Spleen (tissue), 11 donors: Measurements from ENCODE around the gene KIF1C. TPM values are rescaled to one million over a fixed set of nuclear protein-coding genes. Genes with fewer than 3 reads are reported as not detected.

Experiments used
- DNase-seq: peaks from one replicate; pipeline ENCODE4 v3.0.0-alpha.2; 2020
- H3K27ac ChIP-seq, 8 donors: fragments of 200-600 bp; sonication (generic) in 7 of 8; 1 replicate in 4 of 8; 2 replicates in 4 of 8; pipeline versions ENCODE4 v1.5.0 to v1.8.0; 2016 to 2021; ENCODE audit warnings: inconsistent platforms in 4 of 8, mild to moderate bottlenecking in 4 of 8, moderate library complexity in 1 of 8
- H3K27me3 ChIP-seq, 7 donors: fragments of 200-600 bp; sonication (generic) in 6 of 7; replicated peaks in 1 of 7; 1 replicate in 4 of 7; 2 replicates in 3 of 7; pipeline versions ENCODE4 v1.5.0 to v1.8.0; 2016 to 2021; ENCODE audit warnings: inconsistent platforms in 3 of 7, mild to moderate bottlenecking in 1 of 7
- H3K36me3 ChIP-seq, 6 donors: fragments of 200-600 bp; sonication (generic) in 5 of 6; 1 replicate in 4 of 6; 2 replicates in 2 of 6; pipeline versions ENCODE4 v1.5.0 to v1.8.0; 2016 to 2021; ENCODE audit warnings: inconsistent platforms in 2 of 6
- H3K4me1 ChIP-seq, 6 donors: fragments of 200-600 bp; sonication (generic) in 5 of 6; 1 replicate in 3 of 6; 2 replicates in 3 of 6; pipeline versions ENCODE4 v1.5.0 to v1.8.0; 2016 to 2021; ENCODE audit warnings: inconsistent platforms in 3 of 6
- H3K4me3 ChIP-seq, 8 donors: fragments of 200-600 bp; sonication (generic) in 7 of 8; 1 replicate in 4 of 8; 2 replicates in 4 of 8; pipeline versions ENCODE4 v1.5.0 to v1.8.0; 2016 to 2021; ENCODE audit warnings: inconsistent platforms in 4 of 8, mild to moderate bottlenecking in 4 of 8, moderate library complexity in 2 of 8
- H3K9me3 ChIP-seq, 8 donors: fragments of 200-600 bp; sonication (generic) in 7 of 8; 1 replicate in 4 of 8; 2 replicates in 4 of 8; pipeline versions ENCODE4 v1.5.0 to v1.8.0; 2016 to 2021; ENCODE audit warnings: inconsistent platforms in 4 of 8
- POLR2A ChIP-seq, 3 donors: fragments of 450-650 bp; IDR thresholded peaks; one replicate each; pipeline ENCODE4 v1.5.1; 2017; ENCODE audit warnings: antibody characterized with exemption in 3 of 3, mild to moderate bottlenecking in 1 of 3
- POLR2AphosphoS5 ChIP-seq, 3 donors: sonication (generic); formaldehyde crosslinking; IDR thresholded peaks; one replicate each; pipeline ENCODE4 v1.5.1; 2017; ENCODE audit warnings: antibody characterized with exemption in 3 of 3
- WGBS, 5 donors: extraction: QIAGEN DNeasy Blood & Tissue Kit in 3 of 5; methylation state at CpG; one replicate each; pipeline versions ENCODE4 v1.1.5 to v1.1.7; 2013 to 2018; 5-methylcytosine and 5-hydroxymethylcytosine counted together
- intact Hi-C: fragments of 100-400 bp; cut with DNase I; formaldehyde crosslinking; loops from one replicate; pipeline ENCODE4 v1.15.0; 2023; ENCODE audit warnings: low total_unique reads
- polyA plus RNA-seq, 3 donors: library from polyadenylated mRNA; stranded (reverse); fragments of 200-250 nt; gene quantifications; one replicate each; pipeline ENCODE4 v1.2.1, GENCODE V29; 2013
- total RNA-seq, 7 donors: library from RNA; depleted of rRNA in 3 of 7; stranded (reverse); fragments of >200 nt in 3 of 7; fragmentation: NEBNext Ultra II Directional in 4 of 7; extraction: Animal tissue kit (Norgen Biotek cat#: 25700) in 4 of 7; gene quantifications; one replicate each; pipeline versions ENCODE4 v1.1.0 to v1.2.1, GENCODE V29; 2016 to 2021
- TF ChIP-seq, protein P1 (sequence below), 11 experiments: fragments of 200-600 bp in 7 of 11; fragments of 450-650 bp in 4 of 11; sonication (generic) in 4 of 11; IDR thresholded peaks in 8 of 11; conservative IDR thresholded peaks in 3 of 11; 1 replicate in 7 of 11; 2 replicates in 4 of 11; pipeline versions ENCODE4 v1.4.0 to v1.8.0; 2016 to 2021; ENCODE audit warnings: antibody characterized with exemption in 11 of 11, inconsistent platforms in 4 of 11, mild to moderate bottlenecking in 1 of 11
- donor health status: healthy with polysubstance abuse.
- donor health status: DM: no; HTN: no; CAD: no; lungs with moderate emphysema.
- donor health status: DM: no; HTN: no; CAD: no.
- donor health status: Bipolar disorder and iron deficiency.
- donor health status: healthy.
- donor health status: DM: no; HTN: no; CAD: no.
- donor health status: DM: yes; HTN: yes; CAD: no.

The KIF1C gene
- total and polyA plus RNA-seq, 10 donors = 11.9 to 141 (median 64.8) TPM

DNA sequence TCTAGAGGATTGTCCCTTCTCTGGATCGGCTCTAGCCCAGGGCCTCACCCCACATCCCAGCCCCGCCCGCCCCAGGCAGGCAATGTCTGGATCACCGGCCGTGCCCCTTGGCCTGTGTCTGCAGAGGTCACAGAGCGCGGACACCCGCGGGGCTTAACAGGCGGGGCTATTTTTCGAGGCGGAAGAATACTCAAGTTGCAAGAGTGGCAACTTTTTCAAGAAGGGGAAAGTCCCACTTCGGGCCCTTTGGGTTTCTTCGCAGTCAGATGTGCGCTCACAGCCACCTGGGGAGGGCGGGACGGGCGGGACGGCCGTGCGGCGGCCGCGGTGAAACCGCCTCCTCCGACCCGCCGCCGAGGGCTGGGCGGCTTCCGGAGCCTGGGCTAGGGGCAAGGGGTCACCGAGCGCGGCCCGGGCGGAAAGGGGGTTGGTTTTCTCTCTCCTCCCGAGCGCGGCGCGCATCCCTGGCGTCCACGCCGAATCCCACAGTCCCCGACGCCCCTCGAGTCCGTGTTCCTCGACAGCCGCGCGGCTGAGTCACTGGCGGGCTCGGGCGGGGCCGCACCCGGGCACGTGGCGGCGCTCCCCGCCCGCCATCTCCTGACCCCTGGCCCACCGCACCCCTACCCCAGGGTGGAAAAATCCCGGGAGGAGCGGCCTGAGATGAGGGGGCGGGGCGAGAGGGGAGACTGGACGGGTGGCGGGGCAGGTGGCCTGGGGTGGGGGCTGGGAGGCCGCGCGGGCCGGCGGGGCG lies 48.3 kb upstream of the KIF1C start:
- Histone ChIP-seq H3K4me3 (peak overlapping the region; percentile 78 to 100 (median 98)), H3K27me3 (no peaks in the 10 kb centered on the region), H3K36me3 (peaks cover 0 to 28% (median 23%) of the 10 kb centered on the region in 6 donors), H3K27ac (peak overlapping the region; percentile 89 to 99 (median 98)), H3K4me1 (peaks cover 32 to 61% (median 43%) of the 10 kb centered on the region in 6 donors), H3K9me3 (no peaks in the 10 kb centered on the region)
- TF ChIP-seq POLR2A (IDR thresholded peaks at IDR 0.05) (peak in 1 of 3 donors; percentile 26), POLR2AphosphoS5 (IDR thresholded peaks at IDR 0.05) (peak; percentile 64 to 72 (median 69))
- TF ChIP-seq, protein P1, sequence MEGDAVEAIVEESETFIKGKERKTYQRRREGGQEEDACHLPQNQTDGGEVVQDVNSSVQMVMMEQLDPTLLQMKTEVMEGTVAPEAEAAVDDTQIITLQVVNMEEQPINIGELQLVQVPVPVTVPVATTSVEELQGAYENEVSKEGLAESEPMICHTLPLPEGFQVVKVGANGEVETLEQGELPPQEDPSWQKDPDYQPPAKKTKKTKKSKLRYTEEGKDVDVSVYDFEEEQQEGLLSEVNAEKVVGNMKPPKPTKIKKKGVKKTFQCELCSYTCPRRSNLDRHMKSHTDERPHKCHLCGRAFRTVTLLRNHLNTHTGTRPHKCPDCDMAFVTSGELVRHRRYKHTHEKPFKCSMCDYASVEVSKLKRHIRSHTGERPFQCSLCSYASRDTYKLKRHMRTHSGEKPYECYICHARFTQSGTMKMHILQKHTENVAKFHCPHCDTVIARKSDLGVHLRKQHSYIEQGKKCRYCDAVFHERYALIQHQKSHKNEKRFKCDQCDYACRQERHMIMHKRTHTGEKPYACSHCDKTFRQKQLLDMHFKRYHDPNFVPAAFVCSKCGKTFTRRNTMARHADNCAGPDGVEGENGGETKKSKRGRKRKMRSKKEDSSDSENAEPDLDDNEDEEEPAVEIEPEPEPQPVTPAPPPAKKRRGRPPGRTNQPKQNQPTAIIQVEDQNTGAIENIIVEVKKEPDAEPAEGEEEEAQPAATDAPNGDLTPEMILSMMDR (IDR thresholded peaks at IDR 0.05 in 8 of 11, conservative IDR thresholded peaks at IDR 0.05 in 3 of 11) = peak in 1 of 11 experiments; percentile 9
- DNase-seq = peak; percentile 94
- intact Hi-C loops = no loop called here
- 0 to 1% (median 0%) methylated on average over 5 to 75 of the region's 75 CpGs for WGBS, 5 donors

DNA sequence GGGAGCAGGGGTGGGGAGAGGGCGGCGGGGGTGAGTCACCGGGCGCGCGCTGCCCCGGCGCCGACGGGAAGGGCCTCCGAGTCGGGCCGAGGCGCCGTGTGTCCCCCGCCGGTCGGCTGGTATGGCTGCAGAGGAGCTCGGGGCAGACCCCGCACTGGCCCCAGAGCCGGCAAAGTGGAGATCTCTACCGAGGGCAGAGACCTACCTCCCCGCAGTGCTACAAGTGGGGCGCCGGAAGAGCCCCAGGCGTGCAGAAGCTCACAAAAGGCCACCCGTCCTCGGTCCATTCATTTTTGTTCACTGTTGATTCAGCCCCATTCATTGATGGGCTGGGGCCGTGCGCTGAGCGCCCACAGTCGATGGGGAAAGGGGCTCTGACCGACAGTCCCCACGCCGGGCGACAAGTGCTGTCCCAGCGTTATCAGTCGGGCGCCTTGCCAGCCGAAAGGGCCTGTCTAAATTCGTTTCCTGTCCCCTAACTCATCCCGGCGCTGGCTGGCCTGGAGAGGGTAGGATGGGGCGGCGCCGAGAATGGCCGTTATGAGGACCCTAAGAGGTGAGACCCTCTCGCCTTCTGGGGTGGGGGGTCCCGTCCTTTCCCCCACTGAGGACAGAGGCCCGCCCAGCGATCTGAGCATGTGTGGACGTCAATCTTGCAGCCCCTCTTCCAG lies 47.5 kb upstream of the KIF1C start:
- peak; percentile 89 for DNase-seq
- intact Hi-C loops = no loop called here
- H3K36me3 ChIP-seq = peaks cover 0 to 21% (median 17%) of the 10 kb centered on the region in 6 donors
- peaks cover 25 to 54% (median 36%) of the 10 kb centered on the region in 6 donors for H3K4me1 ChIP-seq
- peak overlapping the region; percentile 89 to 99 (median 98) for H3K27ac ChIP-seq
- H3K27me3 ChIP-seq = no peaks in the 10 kb centered on the region
- no peaks in the 10 kb centered on the region for H3K9me3 ChIP-seq
- peak overlapping the region; percentile 78 to 100 (median 98) for H3K4me3 ChIP-seq
- no peak for TF ChIP-seq POLR2A (IDR thresholded peaks at IDR 0.05)
- peak in 2 of 3 donors; percentile 6 to 8 for TF ChIP-seq POLR2AphosphoS5 (IDR thresholded peaks at IDR 0.05)
- 0 to 9% (median 5%) methylated on average over 16 to 52 of the region's 52 CpGs for WGBS, 5 donors

DNA sequence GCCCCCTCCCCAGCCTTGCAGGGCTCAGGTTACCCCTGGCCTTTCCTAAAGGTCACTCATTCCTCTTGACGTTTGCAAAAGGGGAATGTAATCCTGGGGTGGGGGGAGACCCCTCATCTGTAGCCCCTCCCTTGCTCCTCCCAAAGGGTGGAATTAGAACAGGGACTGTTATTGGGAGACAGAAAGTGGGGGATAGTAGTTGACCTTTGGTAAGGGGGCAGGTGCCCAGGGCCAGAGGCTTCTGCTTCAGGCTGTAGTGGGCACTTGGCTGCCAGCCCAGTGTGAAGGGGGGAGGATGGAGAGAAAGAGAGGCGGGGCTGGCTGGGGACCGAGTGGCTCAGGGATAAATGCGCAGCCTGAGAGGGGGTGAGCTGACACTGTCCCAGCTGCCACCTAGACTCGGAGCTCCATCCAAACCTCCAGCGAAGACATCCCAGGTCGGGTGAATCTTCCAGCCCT lies 47.0 kb upstream of the KIF1C start, which contains the start of gene ENO3:
ENO3 (plus strand) TSS at position 374 of the 459 bp plus-strand sequence. CDS start 711 bp downstream, outside the sequence.
- no peaks in the 10 kb centered on the region for H3K9me3 ChIP-seq
- H3K4me1 ChIP-seq = peaks cover 19 to 48% (median 30%) of the 10 kb centered on the region in 6 donors
- intact Hi-C loops = no loop called here
- DNase-seq = no peak
- H3K27me3 ChIP-seq = no peaks in the 10 kb centered on the region
- H3K36me3 ChIP-seq = peaks cover 0 to 15% (median 11%) of the 10 kb centered on the region in 6 donors
- peak within 1 kb of the TSS; percentile 89 to 99 (median 98) for H3K27ac ChIP-seq
- WGBS, 5 donors = 42 to 60% (median 52%) methylated on average over 7 of the region's 7 CpGs
- TF ChIP-seq, protein P1 (IDR thresholded peaks at IDR 0.05 in 8 of 11, conservative IDR thresholded peaks at IDR 0.05 in 3 of 11) = no peak
- TF ChIP-seq POLR2AphosphoS5 (IDR thresholded peaks at IDR 0.05) (no peak), POLR2A (IDR thresholded peaks at IDR 0.05) (no peak)
- H3K4me3 ChIP-seq = peak within 1 kb of the TSS; percentile 78 to 100 (median 98)

DNA sequence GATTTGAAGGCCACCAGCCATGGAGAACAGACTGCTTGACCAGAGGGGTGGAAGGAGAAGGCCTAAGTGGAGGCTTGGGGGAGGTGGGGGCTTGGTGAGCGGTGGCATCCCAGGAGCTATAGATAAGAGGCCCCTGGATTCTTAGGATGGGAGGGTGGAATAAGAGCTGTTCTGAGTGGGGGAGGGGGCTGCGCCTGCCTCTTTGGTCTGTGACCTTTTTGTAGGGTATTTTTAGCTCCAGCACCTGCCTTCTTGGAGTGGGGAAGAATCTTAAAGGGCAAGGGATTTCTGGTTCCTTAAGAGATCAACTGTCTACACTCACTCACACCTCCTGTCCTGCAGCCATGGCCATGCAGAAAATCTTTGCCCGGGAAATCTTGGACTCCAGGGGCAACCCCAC lies 46.3 kb upstream of the KIF1C start:
- peaks cover 12 to 41% (median 24%) of the 10 kb centered on the region in 6 donors for H3K4me1 ChIP-seq
- no peak overlapping the region for H3K27ac ChIP-seq
- no peaks in the 10 kb centered on the region for H3K27me3 ChIP-seq
- no peaks in the 10 kb centered on the region for H3K9me3 ChIP-seq
- WGBS, 5 donors = 82 to 100% (median 90%) methylated on average over 3 of the region's 3 CpGs
- TF ChIP-seq POLR2AphosphoS5 (IDR thresholded peaks at IDR 0.05) = no peak
- TF ChIP-seq POLR2A (IDR thresholded peaks at IDR 0.05) = no peak
- TF ChIP-seq, protein P1 (IDR thresholded peaks at IDR 0.05 in 8 of 11, conservative IDR thresholded peaks at IDR 0.05 in 3 of 11) = no peak
- no peak for DNase-seq
- no peak overlapping the region for H3K4me3 ChIP-seq
- intact Hi-C loops = no loop called here
- H3K36me3 ChIP-seq = peaks cover 0 to 8% (median 4%) of the 10 kb centered on the region in 6 donors
